ENCODE data around the gene SUCLG2.

- TF ChIP-seq REST (IDR thresholded peaks at IDR 0.05) (no peak), CTCF (IDR thresholded peaks at IDR 0.05) (no peak), HOXA7 (CRISPR knock-in tag; IDR thresholded peaks at IDR 0.05) (no peak), SREBF2 (IDR thresholded peaks at IDR 0.05) (no peak), ZNF302 (CRISPR knock-in tag; IDR thresholded peaks at IDR 0.05) (no peak), CBX8 (IDR thresholded peaks at IDR 0.05) (no peak), KDM1A (IDR thresholded peaks at IDR 0.05; ENCODE audit: low read depth) (no peak), RCOR1 (IDR thresholded peaks at IDR 0.05; ENCODE audit: low read depth, low read length) (no peak), TP53 (CRISPR knock-in tag; IDR thresholded peaks at IDR 0.05) (no peak), RAD21 (conservative IDR thresholded peaks at IDR 0.05 in 1 of 2, IDR thresholded peaks at IDR 0.05 in 1 of 2) (no peak), BHLHE40 (IDR thresholded peaks at IDR 0.05; ENCODE audit: low read depth, low read length) (no peak), CHD2 (IDR thresholded peaks at IDR 0.05; ENCODE audit: low read length, partially characterized antibody) (no peak)
Observed at GRCh38 chr3:67509471-67510075, 144.8 kb downstream of the SUCLG2 start.
